Left kidney (tissue), 8 donors: Measurements from ENCODE around the gene NLGN4Y. TPM values are rescaled to one million over a fixed set of nuclear protein-coding genes. Genes with fewer than 3 reads are reported as not detected.

ENCODE experiments used
- DNase-seq: peaks from one replicate; pipeline ENCODE4 v3.0.0-alpha.2; 2013
- long read RNA-seq, 8 donors: transcript quantifications; one replicate each; lab custom pipeline, GENCODE V29; 2026
- polyA plus RNA-seq: library from polyadenylated mRNA; unstranded; fragments of 120-200 nt; gene quantifications from one replicate; pipeline ENCODE4 v1.2.1, GENCODE V29; 2013; ENCODE audit not compliant: insufficient read length

Gene NLGN4Y
- 24.0 TPM for polyA plus RNA-seq
- long read RNA-seq, donor 1: 0 reads
- long read RNA-seq, donor 2: 0 reads
- long read RNA-seq, donor 3: 0 reads
- long read RNA-seq, donor 4: 0 reads
- long read RNA-seq, donor 5: 0 reads
- long read RNA-seq, donor 6: 0 reads
- long read RNA-seq, donor 7: 0 reads
- long read RNA-seq, donor 8: 0 reads

- DNase-seq: no peak
Measured at GRCh38 chrY:14524272-14525231, at the start of gene NLGN4Y. Gene NLGN4Y (plus strand): TSS chrY:14524529. CDS start chrY:14622120, 97,591 bp downstream.

- no peak for DNase-seq
Measured at GRCh38 chrY:14485935-14486334, 38.4 kb upstream of the NLGN4Y start.

DNA sequence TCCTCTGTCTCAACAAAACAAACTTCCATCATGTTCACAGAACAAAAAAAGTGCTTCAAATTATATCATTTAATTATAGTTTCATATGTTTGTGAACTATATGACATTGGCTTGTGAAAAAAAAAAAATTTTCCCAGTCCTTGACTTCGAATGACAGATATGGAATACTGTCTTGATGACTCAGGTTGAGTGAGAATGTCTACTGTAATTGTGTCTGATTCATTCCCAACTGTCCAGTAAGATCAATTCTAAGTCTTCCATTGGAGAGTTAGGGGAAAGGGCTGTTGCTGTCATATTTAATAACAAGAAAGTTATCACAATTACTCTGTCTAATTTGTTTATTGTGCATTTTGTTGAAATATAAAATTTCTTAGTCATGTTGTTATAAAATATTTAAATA lies 34.1 kb upstream of the NLGN4Y start:
- DNase-seq: no peak

DNA sequence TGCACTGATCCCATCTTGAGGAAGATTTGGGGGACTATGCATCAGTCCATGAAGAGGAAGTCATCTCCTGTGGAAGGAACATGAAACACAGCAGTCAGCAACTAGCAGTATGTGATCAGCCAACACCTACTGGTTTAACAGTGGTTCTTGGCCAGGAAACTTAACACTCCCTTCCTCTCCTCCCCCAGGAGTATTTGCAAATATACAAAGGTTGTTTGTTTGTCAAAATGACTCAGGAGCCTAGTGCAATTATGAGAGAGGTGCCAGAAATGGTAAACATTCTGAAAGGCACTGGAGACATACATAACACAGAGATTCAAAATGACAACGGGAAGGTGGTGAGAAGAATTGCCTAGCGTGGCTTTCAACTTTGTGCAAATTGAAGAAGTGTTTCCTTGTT lies 26.3 kb upstream of the NLGN4Y start:
- DNase-seq: no peak

GRCh38 chrY:14504592-14504991 lies 19.7 kb upstream of the NLGN4Y start:
- DNase-seq: no peak

GRCh38 chrY:14522379-14522950 lies 1.9 kb upstream of the NLGN4Y start:
- DNase-seq: no peak

DNA sequence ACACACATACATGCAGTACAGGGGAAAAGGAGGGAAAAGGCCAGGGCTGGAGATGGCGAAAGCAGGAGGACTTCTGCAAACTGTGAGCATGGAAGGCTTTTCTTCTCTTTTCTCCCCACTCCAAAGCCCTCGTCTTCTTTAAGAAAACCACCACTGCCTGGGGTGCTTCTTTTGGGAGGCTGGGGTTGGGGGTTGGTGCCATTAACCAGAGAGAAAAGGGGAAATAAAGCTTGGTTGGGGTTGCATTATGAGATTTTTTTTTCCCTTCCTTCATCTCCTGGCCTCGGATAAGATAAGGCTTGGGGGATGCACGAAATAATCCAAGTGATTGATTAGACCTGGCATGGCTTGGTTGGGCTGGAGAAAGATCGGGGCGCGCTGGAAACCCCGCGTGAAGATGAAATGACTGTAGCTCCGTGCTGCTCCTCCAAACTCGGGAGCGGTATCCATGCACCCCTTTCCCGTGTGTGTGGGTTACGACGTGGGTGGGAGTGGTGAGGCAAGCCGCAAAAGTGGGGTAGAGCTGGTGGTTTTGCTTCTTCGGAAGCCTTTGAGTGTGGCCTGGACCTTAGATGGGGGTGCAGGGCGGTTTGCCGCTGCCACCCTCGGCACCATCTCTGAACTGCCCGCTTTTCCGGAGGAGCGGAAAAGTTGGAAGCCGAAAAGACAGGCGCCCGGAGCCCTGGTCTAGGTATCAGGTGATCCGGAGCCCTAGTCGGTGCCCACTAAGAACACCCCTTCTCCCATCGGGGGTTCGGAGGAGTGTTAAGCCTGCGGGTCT lies 648 bp upstream of the NLGN4Y start:
- DNase-seq: no peak

- no peak for DNase-seq
Measured at GRCh38 chrY:14525315-14525714, 986 bp downstream of the NLGN4Y start.

DNA sequence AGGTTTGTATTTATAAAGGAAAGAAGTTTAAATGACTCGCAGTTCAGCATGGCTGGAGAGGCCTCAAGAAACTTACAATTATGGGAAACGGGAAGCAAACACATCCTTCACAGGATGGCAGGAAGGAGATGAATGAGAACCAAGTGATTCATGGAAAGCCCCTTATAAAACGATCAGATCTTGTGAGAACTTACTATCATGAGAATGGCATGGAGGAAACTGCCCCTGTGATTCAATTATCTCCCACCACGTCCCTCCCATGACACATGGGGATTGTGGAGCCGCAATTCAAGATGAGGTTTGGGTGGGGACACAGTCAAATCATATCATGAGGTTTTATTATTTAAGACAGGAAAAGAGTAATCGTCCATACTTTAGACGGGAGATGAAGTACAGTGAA lies 4.0 kb downstream of the NLGN4Y start:
- no peak for DNase-seq

GRCh38 chrY:14536703-14537102 lies 12.4 kb downstream of the NLGN4Y start:
- no peak for DNase-seq

- DNase-seq: no peak
Measured at GRCh38 chrY:14543506-14543905, 19.2 kb downstream of the NLGN4Y start.

GRCh38 chrY:14581294-14581693 lies 57.0 kb downstream of the NLGN4Y start:
- no peak for DNase-seq

DNA sequence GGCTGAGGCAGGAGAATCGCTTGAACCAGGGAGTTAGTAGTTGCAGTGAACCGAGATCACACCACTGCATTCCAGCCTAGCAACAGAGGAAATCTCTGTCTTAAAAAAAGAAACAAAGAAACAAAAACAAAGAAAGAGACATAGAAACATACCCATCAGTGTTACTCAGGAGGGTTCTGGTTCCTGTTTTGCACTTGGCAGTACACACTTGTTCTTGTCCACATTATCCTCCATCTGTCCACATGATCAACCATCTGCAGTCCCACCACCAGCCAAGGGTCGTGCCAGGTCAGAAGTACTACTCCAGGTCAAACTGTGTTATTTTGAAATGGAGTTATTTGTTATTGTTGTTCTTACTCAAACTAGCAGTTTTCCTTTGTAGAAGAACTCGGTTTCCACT lies 62.4 kb downstream of the NLGN4Y start:
- no peak for DNase-seq

DNA sequence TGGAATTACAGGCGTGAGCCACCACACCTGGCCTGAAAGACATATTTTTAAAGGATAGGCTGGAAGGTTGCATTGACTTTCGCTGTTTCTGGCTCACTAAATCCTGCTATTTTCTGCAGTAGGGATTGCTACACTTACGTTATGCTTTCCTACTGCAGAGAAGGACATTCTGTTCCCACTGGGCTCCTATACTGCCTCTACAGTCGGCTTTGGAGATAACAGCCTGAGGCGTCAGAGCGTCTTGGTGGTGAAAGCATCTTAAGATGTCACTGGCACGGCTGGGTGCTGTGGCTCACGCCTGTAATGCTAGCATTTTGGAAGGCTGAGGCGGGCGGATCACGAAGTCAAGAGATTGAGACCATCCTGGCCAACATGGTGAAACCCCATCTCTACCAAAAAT lies 77.0 kb downstream of the NLGN4Y start:
- no peak for DNase-seq

- DNase-seq: no peak
Measured at GRCh38 chrY:14617625-14618024, 93.3 kb downstream of the NLGN4Y start.

- DNase-seq: no peak
Measured at GRCh38 chrY:14618513-14618912, 94.2 kb downstream of the NLGN4Y start.

- no peak for DNase-seq
Measured at GRCh38 chrY:14628208-14628607, 103.9 kb downstream of the NLGN4Y start.

GRCh38 chrY:14631676-14632075 lies 107.3 kb downstream of the NLGN4Y start:
- no peak for DNase-seq

DNA sequence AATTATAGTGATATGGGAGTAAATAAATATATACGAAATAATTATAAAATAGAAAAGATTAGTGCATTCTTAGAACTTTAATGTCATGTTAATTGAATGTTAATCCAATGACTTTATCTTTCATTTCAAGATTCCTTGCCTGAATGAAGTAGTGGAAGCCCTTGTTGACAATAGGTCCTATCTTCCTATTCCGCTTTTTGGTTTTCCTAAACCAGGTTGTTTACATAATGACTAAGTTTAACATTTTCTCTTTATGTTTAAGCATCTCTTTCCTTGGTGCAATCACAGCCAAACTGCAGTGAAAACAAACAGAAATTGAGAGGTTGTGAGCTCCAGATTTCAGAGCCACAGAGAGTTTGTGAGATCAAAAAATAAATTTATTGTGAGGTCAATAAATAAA lies 109.4 kb downstream of the NLGN4Y start:
- no peak for DNase-seq

GRCh38 chrY:14634954-14635353 lies 110.6 kb downstream of the NLGN4Y start:
- DNase-seq: no peak

DNA sequence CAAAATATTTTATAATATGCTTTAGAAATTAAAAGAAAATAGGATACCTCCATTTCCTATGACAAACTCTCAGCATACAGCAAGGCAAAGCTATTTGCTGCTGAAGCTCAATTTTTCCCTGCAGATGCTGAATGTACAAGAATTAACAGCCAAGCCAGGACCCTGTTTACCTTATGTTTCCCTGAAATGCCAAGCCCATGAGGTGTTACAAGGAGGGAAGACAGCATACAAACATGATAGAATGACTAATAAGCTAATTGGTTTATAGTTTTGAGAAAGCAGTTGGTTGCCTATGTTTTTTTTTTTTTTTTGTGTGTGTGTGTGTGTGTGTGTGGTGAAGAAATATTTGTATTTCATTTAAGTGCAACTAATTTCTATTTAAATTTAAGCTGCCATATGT lies 113.2 kb downstream of the NLGN4Y start:
- no peak for DNase-seq

DNA sequence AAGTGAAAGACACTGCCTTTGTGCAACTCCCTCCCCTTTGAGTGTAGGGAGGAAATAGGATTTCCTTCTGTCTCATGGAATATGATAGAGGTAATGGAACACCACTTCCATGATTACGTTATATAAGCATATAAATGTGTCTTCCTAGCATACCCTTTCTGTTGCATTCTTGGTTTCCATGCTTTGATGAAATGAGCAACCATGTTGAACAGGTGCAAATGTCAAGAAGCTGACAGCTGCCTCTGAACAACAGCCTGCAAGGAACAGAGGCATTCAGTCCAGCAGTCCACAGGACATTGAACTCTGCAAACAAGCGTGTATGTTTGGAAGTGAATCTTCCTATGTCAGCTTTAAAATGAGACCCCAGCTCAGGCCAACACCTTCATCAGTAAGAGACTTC lies 117.5 kb downstream of the NLGN4Y start:
- no peak for DNase-seq
